A549 (cell line): ENCODE results near the gene RAD51B. TPM values are rescaled to one million over a fixed set of nuclear protein-coding genes. Genes with fewer than 3 reads are reported as not detected.

Experiments
- ATAC-seq, 2 experiments: fragments of 200-7000 bp in 1 of 2; fragments of >200 bp in 1 of 2; cut with Nextera tagmentation in 1 of 2; cut with Tn5 transposase in 1 of 2; 3 replicates each; pipeline versions ENCODE4 v1.8.0 to v1.9.1; 2018 to 2020; ENCODE audit warnings: mild to moderate bottlenecking in 1 of 2, moderate library complexity in 1 of 2
- CTCF ChIA-PET: fragments of 300-600 bp; sonication (Branson Sonifier 250); formaldehyde crosslinking; extraction: SDS; loops from one replicate; lab custom pipeline; 2021; ENCODE audit warnings: antibody characterized with exemption, inconsistent platforms; lab: Yijun Ruan, JAX
- POLR2A ChIA-PET: fragments of 350-600 bp; formaldehyde crosslinking; extraction: SDS; loops from one replicate; lab custom pipeline; 2021; ENCODE audit warnings: antibody characterized with exemption, inconsistent platforms; lab: Yijun Ruan, JAX
- DNase-seq, 2 experiments: peaks; one replicate each; pipeline versions ENCODE4 v3.0.0 to v3.0.0-alpha.2; 2011 to 2016; ENCODE audit warnings: low read depth in 1 of 2, low spot score in 1 of 2
- FAIRE-seq: peaks from 2 replicates; lab custom pipeline; 2011; peaks lifted over from hg19 to GRCh38; lab: Jason Lieb, UNC
- H3K27ac ChIP-seq, 2 experiments: fragments of >200 bp; sonication (Bioruptor Twin); formaldehyde crosslinking; 3 replicates each; pipeline ENCODE4 v1.5.1; 2016 to 2017
- H3K4me1 ChIP-seq: fragments of >200 bp; sonication (Bioruptor Twin); formaldehyde crosslinking; 3 replicates; pipeline ENCODE4 v1.6.1; 2016
- H3K4me2 ChIP-seq: fragments of >200 bp; sonication (Bioruptor Twin); formaldehyde crosslinking; 3 replicates; pipeline ENCODE4 v1.6.1; 2016
- H3K4me3 ChIP-seq: fragments of >200 bp; sonication (Bioruptor Twin); formaldehyde crosslinking; 3 replicates; pipeline ENCODE4 v1.5.1; 2016
- H3K9me3 ChIP-seq: fragments of >200 bp; sonication (Bioruptor Twin); formaldehyde crosslinking; 3 replicates; pipeline ENCODE4 v1.6.1; 2016
- ATOH8 ChIP-seq: fragments of 250-450 bp; sonication (Bioruptor Pico); IDR thresholded peaks from 2 replicates; pipeline ENCODE4 v1.5.0; 2020; ENCODE audit warnings: low read depth, mild to moderate bottlenecking, moderate library complexity
- BCL3 ChIP-seq: fragments of >200 bp; sonication (Bioruptor Twin); formaldehyde crosslinking; IDR thresholded peaks from 3 replicates; pipeline ENCODE4 v1.6.1; 2016
- CBX2 ChIP-seq: fragments of 200-600 bp; sonication (generic); IDR thresholded peaks from 2 replicates; pipeline ENCODE4 v1.6.1; 2016; ENCODE audit warnings: low read depth, mild to moderate bottlenecking, borderline replicate concordance
- CEBPB ChIP-seq, 2 experiments: fragments of >200 bp in 1 of 2; sonication (Bioruptor Twin) in 1 of 2; formaldehyde crosslinking in 1 of 2; IDR thresholded peaks; 2 replicates each; pipeline ENCODE4 v1.6.1; 2012 to 2016
- CHD4 ChIP-seq: fragments of 200-600 bp; sonication (generic); IDR thresholded peaks from 2 replicates; pipeline ENCODE4 v1.6.1; 2016; ENCODE audit warnings: antibody characterized with exemption, mild to moderate bottlenecking, borderline replicate concordance
- E2F6 ChIP-seq: IDR thresholded peaks from 2 replicates; pipeline ENCODE4 v1.6.1; 2012; ENCODE audit warnings: low read depth, borderline replicate concordance
- EHF ChIP-seq: fragments of 250-450 bp; sonication (Bioruptor Pico); IDR thresholded peaks from 2 replicates; pipeline ENCODE4 v1.5.0; 2020; ENCODE audit warnings: mild to moderate bottlenecking
- EHMT2 ChIP-seq: fragments of 200-600 bp; sonication (generic); IDR thresholded peaks from 2 replicates; pipeline ENCODE4 v1.6.1; 2016; ENCODE audit warnings: antibody characterized with exemption, low read depth, mild to moderate bottlenecking, moderate library complexity
- EP300 ChIP-seq, 2 experiments: fragments of >200 bp; sonication (Bioruptor Twin); formaldehyde crosslinking; IDR thresholded peaks; 2 replicates in 1 of 2; 3 replicates in 1 of 2; pipeline ENCODE4 v1.6.1; 2016 to 2017
- FOSL2 ChIP-seq, 2 experiments: fragments of 450-650 bp in 1 of 2; fragments of >200 bp in 1 of 2; sonication (Bioruptor Twin) in 1 of 2; formaldehyde crosslinking; IDR thresholded peaks; 2 replicates each; pipeline versions ENCODE4 v1.5.0 to v1.6.1; 2016 to 2020; ENCODE audit warnings: mild to moderate bottlenecking in 1 of 2, moderate library complexity in 1 of 2
- HEYL ChIP-seq: fragments of 250-450 bp; sonication (Bioruptor Pico); IDR thresholded peaks from 2 replicates; pipeline ENCODE4 v1.8.0; 2021; ENCODE audit warnings: mild to moderate bottlenecking, moderate library complexity
- HOXA7 ChIP-seq: fragments of 250-450 bp; sonication (Bioruptor Pico); IDR thresholded peaks from 2 replicates; pipeline ENCODE4 v1.5.0; 2020; ENCODE audit warnings: mild to moderate bottlenecking, moderate library complexity
- HOXB13 ChIP-seq: fragments of 250-450 bp; sonication (Bioruptor Pico); IDR thresholded peaks from 2 replicates; pipeline ENCODE4 v1.5.0; 2020; ENCODE audit warnings: low read depth, mild to moderate bottlenecking, moderate library complexity
- HOXB5 ChIP-seq: fragments of 250-450 bp; sonication (Bioruptor Pico); IDR thresholded peaks from 2 replicates; pipeline ENCODE4 v1.5.0; 2020; ENCODE audit warnings: mild to moderate bottlenecking, moderate library complexity
- JUN ChIP-seq, 2 experiments: fragments of >200 bp; sonication (Bioruptor Twin); formaldehyde crosslinking; IDR thresholded peaks; 2 replicates in 1 of 2; 3 replicates in 1 of 2; pipeline ENCODE4 v1.6.1; 2016 to 2017
- JUNB ChIP-seq: fragments of >200 bp; sonication (Bioruptor Twin); formaldehyde crosslinking; IDR thresholded peaks from 2 replicates; pipeline ENCODE4 v1.6.1; 2016
- KDM5A ChIP-seq: fragments of 200-600 bp; sonication (generic); IDR thresholded peaks from 2 replicates; pipeline ENCODE4 v1.6.1; 2016; ENCODE audit warnings: antibody characterized with exemption, mild to moderate bottlenecking
- MAFK ChIP-seq: fragments of 450-650 bp; IDR thresholded peaks from 2 replicates; pipeline ENCODE4 v1.6.1; 2014; ENCODE audit not compliant: partially characterized antibody
- NPAS2 ChIP-seq: fragments of 250-450 bp; sonication (Bioruptor Pico); IDR thresholded peaks from 2 replicates; pipeline ENCODE4 v1.8.0; 2022; ENCODE audit warnings: mild to moderate bottlenecking, moderate library complexity, borderline replicate concordance
- PHF8 ChIP-seq: fragments of 200-600 bp; sonication (generic); IDR thresholded peaks from 2 replicates; pipeline ENCODE4 v1.6.1; 2016; ENCODE audit warnings: low read depth, mild to moderate bottlenecking, antibody characterized with exemption, moderate library complexity, borderline replicate concordance
- POLR2A ChIP-seq: IDR thresholded peaks from 2 replicates; pipeline ENCODE4 v1.6.1; 2012; ENCODE audit warnings: mild to moderate bottlenecking, low read length
- RCOR1 ChIP-seq: fragments of 150-350 bp; IDR thresholded peaks from 2 replicates; pipeline ENCODE4 v1.6.1; 2014; ENCODE audit warnings: antibody characterized with exemption, low read length, low read depth
- RFX5 ChIP-seq: fragments of 450-650 bp; IDR thresholded peaks from 2 replicates; pipeline ENCODE4 v1.7.1; 2014; ENCODE audit warnings: antibody characterized with exemption, mild to moderate bottlenecking, moderate library complexity
- SREBF2 ChIP-seq: fragments of 450-650 bp; IDR thresholded peaks from 2 replicates; pipeline ENCODE4 v1.6.1; 2014; ENCODE audit warnings: mild to moderate bottlenecking, moderate library complexity
- ZC3H11A ChIP-seq: fragments of 450-650 bp; IDR thresholded peaks from 2 replicates; pipeline ENCODE4 v1.6.1; 2014; ENCODE audit warnings: antibody characterized with exemption, mild to moderate bottlenecking
- ZFP36 ChIP-seq: fragments of 450-650 bp; IDR thresholded peaks from 2 replicates; pipeline ENCODE4 v1.6.1; 2014; ENCODE audit warnings: borderline replicate concordance; ENCODE audit not compliant: partially characterized antibody
- ZNF302 ChIP-seq: fragments of 250-450 bp; sonication (Bioruptor Pico); IDR thresholded peaks from 2 replicates; pipeline ENCODE4 v1.9.0; 2021; ENCODE audit warnings: inconsistent platforms, mild to moderate bottlenecking, moderate library complexity
- WGBS: methylation state at CpG from one replicate; pipeline ENCODE4 v1.1.6; 2017; ENCODE audit errors: missing lambda C conversion rate; 5-methylcytosine and 5-hydroxymethylcytosine counted together
- polyA plus RNA-seq, 4 experiments: library from polyadenylated mRNA; depleted of rRNA in 3 of 4; stranded (reverse); fragments of >200 nt; fragmentation: RNase III in 1 of 4; extraction: RNeasy Plus Mini Kit Qiagen cat#74134 plus additional on column Dnase treatment in 1 of 4; gene quantifications; 2 replicates in 3 of 4; 3 replicates in 1 of 4; pipeline ENCODE4 v1.2.3, GENCODE V29; 2011 to 2017
- TF ChIP-seq, protein P1 (sequence below): fragments of 150-350 bp; IDR thresholded peaks from 2 replicates; pipeline ENCODE4 v1.6.1; 2014; ENCODE audit warnings: low read depth, mild to moderate bottlenecking, low read length
- TF ChIP-seq, protein P2 (sequence below): IDR thresholded peaks from 2 replicates; pipeline ENCODE4 v1.6.1; 2012
- TF ChIP-seq, protein P3 (sequence below): fragments of 450-650 bp; IDR thresholded peaks from 2 replicates; pipeline ENCODE4 v1.6.1; 2014; ENCODE audit warnings: antibody characterized with exemption
- TF ChIP-seq, protein P4 (sequence below): fragments of >200 bp; sonication (Bioruptor Twin); formaldehyde crosslinking; IDR thresholded peaks from 2 replicates; pipeline ENCODE4 v1.6.1; 2016

The RAD51B gene
- polyA plus RNA-seq, 2 of the 4 experiments (the other 2 are of a cell fraction) = 7.2 to 10.8 TPM

- Histone ChIP-seq H3K4me2 (peak overlapping the region; percentile 33), H3K27ac (peak overlapping the region; percentile 86 to 94), H3K9me3 (0 out of 3 replicates have a peak, but pooled peaks cover 3% of the 10 kb centered on the region), H3K4me1 (peaks cover 34% of the 10 kb centered on the region), H3K4me3 (no peak overlapping the region)
- no peak; a peak in 1 of 5 replicates for TF ChIP-seq JUN (IDR thresholded peaks at IDR 0.05)
- TF ChIP-seq ZNF302 (CRISPR knock-in tag) = no peak
- TF ChIP-seq, protein P1, sequence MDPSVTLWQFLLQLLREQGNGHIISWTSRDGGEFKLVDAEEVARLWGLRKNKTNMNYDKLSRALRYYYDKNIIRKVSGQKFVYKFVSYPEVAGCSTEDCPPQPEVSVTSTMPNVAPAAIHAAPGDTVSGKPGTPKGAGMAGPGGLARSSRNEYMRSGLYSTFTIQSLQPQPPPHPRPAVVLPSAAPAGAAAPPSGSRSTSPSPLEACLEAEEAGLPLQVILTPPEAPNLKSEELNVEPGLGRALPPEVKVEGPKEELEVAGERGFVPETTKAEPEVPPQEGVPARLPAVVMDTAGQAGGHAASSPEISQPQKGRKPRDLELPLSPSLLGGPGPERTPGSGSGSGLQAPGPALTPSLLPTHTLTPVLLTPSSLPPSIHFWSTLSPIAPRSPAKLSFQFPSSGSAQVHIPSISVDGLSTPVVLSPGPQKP = no peak
- TF ChIP-seq PHF8 = no peak
- no peak for TF ChIP-seq ZFP36
- WGBS = 87% methylated on average over 7 of the region's 7 CpGs
- CTCF ChIA-PET = interaction anchor here (1.0 to 1.9 kb wide), 8 partner anchors 9 to 446 kb away, joined by 3 to 7 read pairs (median 4); no protein-coding TSS in a partner anchor
- DNase-seq (no peak), ATAC-seq (peak; percentile 11 to 21; a peak in 4 of 6 replicates), FAIRE-seq (no peak)
- POLR2A ChIA-PET = interaction anchor here (1.0 to 1.9 kb wide), 8 partner anchors 12 to 236 kb away, joined by 3 to 10 read pairs (median 6); partner anchors contain the start of gene ZFP36L1
These were observed 875.1 kb downstream of the RAD51B start for GRCh38 chr14:68694516-68695235.

GRCh38 chr14:68695326-68695768 is 875.8 kb downstream of the RAD51B start:
- Histone ChIP-seq H3K4me3 (no peak overlapping the region), H3K27ac (peak overlapping the region; percentile 86 to 94), H3K4me2 (peak overlapping the region; percentile 33), H3K4me1 (peaks cover 34% of the 10 kb centered on the region), H3K9me3 (0 out of 3 replicates have a peak, but pooled peaks cover 7% of the 10 kb centered on the region)
- ATAC-seq = peak; percentile 94 to 96
- DNase-seq = peak; percentile 92 to 97
- 7% methylated on average over 7 of the region's 7 CpGs for WGBS
- CTCF ChIA-PET = interaction anchor here (1.1 to 1.7 kb wide), 2 partner anchors 90 to 121 kb away, joined by 3 to 7 read pairs; no protein-coding TSS in a partner anchor
- POLR2A ChIA-PET = interaction anchor here (1.0 to 1.9 kb wide), 8 partner anchors 12 to 236 kb away, joined by 3 to 10 read pairs (median 6); partner anchors contain the start of gene ZFP36L1
- FAIRE-seq = peak; percentile 65
- TF ChIP-seq HOXB13 (0 out of 2 replicates have a peak, but pooled peaks have one; percentile 43), MAFK (peak; percentile 88), CHD4 (no peak), EP300 (IDR thresholded peaks at IDR 0.05) (peak; percentile 84 to 90; a peak in 4 of 5 replicates), SREBF2 (no peak), HEYL (CRISPR knock-in tag) (no peak), HOXB5 (CRISPR knock-in tag) (peak; percentile 70), RFX5 (no peak), ATOH8 (CRISPR knock-in tag) (0 out of 2 replicates have a peak, but pooled peaks have one; percentile 69), KDM5A (no peak), CEBPB (IDR thresholded peaks at IDR 0.05) (peak; percentile 58 to 89; a peak in 3 of 4 replicates), FOSL2 (IDR thresholded peaks at IDR 0.05) (peak; percentile 93), FOSL2 (CRISPR knock-in tag; IDR thresholded peaks at IDR 0.05) (peak; percentile 91), ZFP36 (no peak), NPAS2 (CRISPR knock-in tag) (no peak), HOXA7 (CRISPR knock-in tag) (no peak), ZC3H11A (no peak), E2F6 (peak; percentile 80), BCL3 (peak; percentile 60; the same call in 2 of the 3 replicates), CBX2 (no peak), EHMT2 (no peak), JUNB (peak; percentile 94), JUN (IDR thresholded peaks at IDR 0.05) (peak; percentile 75 to 85; a peak in 3 of 5 replicates), RCOR1 (no peak), EHF (CRISPR knock-in tag) (no peak), POLR2A (no peak)
- TF ChIP-seq, protein P2, sequence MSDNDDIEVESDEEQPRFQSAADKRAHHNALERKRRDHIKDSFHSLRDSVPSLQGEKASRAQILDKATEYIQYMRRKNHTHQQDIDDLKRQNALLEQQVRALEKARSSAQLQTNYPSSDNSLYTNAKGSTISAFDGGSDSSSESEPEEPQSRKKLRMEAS = peak; percentile 92
- TF ChIP-seq, protein P3, sequence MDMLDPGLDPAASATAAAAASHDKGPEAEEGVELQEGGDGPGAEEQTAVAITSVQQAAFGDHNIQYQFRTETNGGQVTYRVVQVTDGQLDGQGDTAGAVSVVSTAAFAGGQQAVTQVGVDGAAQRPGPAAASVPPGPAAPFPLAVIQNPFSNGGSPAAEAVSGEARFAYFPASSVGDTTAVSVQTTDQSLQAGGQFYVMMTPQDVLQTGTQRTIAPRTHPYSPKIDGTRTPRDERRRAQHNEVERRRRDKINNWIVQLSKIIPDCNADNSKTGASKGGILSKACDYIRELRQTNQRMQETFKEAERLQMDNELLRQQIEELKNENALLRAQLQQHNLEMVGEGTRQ = no peak
- TF ChIP-seq, protein P4, sequence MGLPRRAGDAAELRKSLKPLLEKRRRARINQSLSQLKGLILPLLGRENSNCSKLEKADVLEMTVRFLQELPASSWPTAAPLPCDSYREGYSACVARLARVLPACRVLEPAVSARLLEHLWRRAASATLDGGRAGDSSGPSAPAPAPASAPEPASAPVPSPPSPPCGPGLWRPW = 0 out of 2 replicates have a peak, but pooled peaks have one; percentile 17
